A549 (cell line): ENCODE measurements around the gene NCBP3.

Source experiments
- CTCF ChIP-seq: fragments of >200 bp; sonication (Bioruptor Twin); formaldehyde crosslinking; IDR thresholded peaks from 3 replicates; pipeline ENCODE4 v1.5.1; 2016
- HOXA7 ChIP-seq: fragments of 250-450 bp; sonication (Bioruptor Pico); IDR thresholded peaks from 2 replicates; pipeline ENCODE4 v1.5.0; 2020; ENCODE audit warnings: mild to moderate bottlenecking, moderate library complexity

- TF ChIP-seq CTCF (no peak), HOXA7 (no peak)
Observed at GRCh38 chr17:3857261-3858105, 11.4 kb upstream of the NCBP3 start.
